Measurements from ENCODE around the gene CLTC. TPM values are rescaled to one million over a fixed set of nuclear protein-coding genes. Genes with fewer than 3 reads are reported as not detected.
A peak's percentile ranks its signal among the peaks of the same experiment; 100 is the strongest.

CLTC gene
- total and polyA plus RNA-seq, 10 of the 15 experiments (the other 5 are each of a cell fraction or from before 2014, with no cell fraction given): 77.5 to 188 (median 129) TPM

- peak overlapping the region; percentile 91 for H2AFZ ChIP-seq (ENCODE audit: control insufficient read depth, low read depth, low read length)
- SMC1A ChIA-PET (ENCODE audit: uncharacterized antibody, unreplicated experiment): interaction anchor here (0.6 to 8.1 kb wide), 5 partner anchors 24 to 126 kb away, joined by 3 to 70 read pairs (median 8); no protein-coding TSS in a partner anchor
- DNase-seq (ENCODE audit: low read depth, low spot score) (no peak), ATAC-seq (no peak), FAIRE-seq (no peak)
- POLR2A ChIA-PET: interaction anchor here (0.6 to 9.4 kb wide), 12 partner anchors 9 to 496 kb away, joined by 3 to 111 read pairs (median 4); partner anchors contain the start of genes DHX40 and VMP1
- BruUV-seq (replicated peaks): TSS peak; percentile 96
- H3K4me3 ChIP-seq: peak overlapping the region; percentile 95
- RAD21 ChIA-PET (ENCODE audit: unreplicated experiment): interaction anchor here (1.0 to 5.7 kb wide), 7 partner anchors 9 to 240 kb away, joined by 3 to 43 read pairs (median 4); no protein-coding TSS in a partner anchor
- H3K4me1 ChIP-seq (ENCODE audit: control insufficient read depth, insufficient read depth, low read length): peaks cover 8% of the 10 kb centered on the region; the same call in 1 of the 2 replicates
- no peaks in the 10 kb centered on the region for H3K9me3 ChIP-seq (replicated peaks; ENCODE audit: control insufficient read depth, insufficient read depth, low read length)
- H3K4me2 ChIP-seq (ENCODE audit: control insufficient read depth, insufficient read depth): peak overlapping the region; percentile 84
- H3K9ac ChIP-seq (ENCODE audit: control insufficient read depth, insufficient read depth, low read length): peak overlapping the region; percentile 96
- WGBS (ENCODE audit: insufficient coverage, insufficient replicate concordance, low lambda C conversion rate, missing lambda C conversion rate): under 1% methylated on average over 11 of the region's 11 CpGs
- peak overlapping the region; percentile 99 for H3K27ac ChIP-seq (ENCODE audit: control insufficient read depth, insufficient read depth)
- in situ Hi-C loops (cut with MboI): no loop called here
- intact Hi-C loops (cut with micrococcal nuclease; ENCODE audit: unreplicated experiment): loop anchor here (1.0 to 2.0 kb wide), 2 partner anchors 54 to 88 kb away; partner anchors contain the start of genes DHX40, PTRH2 and VMP1
- no peaks in the 10 kb centered on the region; the same call in 1 of the 2 replicates for H4K20me1 ChIP-seq (ENCODE audit: control insufficient read depth, insufficient read depth)
- no peaks in the 10 kb centered on the region for H3K27me3 ChIP-seq (replicated peaks in 1 of 2; ENCODE audit: control insufficient read depth in 2 of 2, insufficient read depth in 2 of 2, low read length in 1 of 2)
- no peaks in the 10 kb centered on the region for H3K36me3 ChIP-seq (ENCODE audit: control insufficient read depth in 2 of 2, insufficient read depth in 2 of 2, low read length in 1 of 2)
- CTCF ChIA-PET: interaction anchor here (1.1 to 2.7 kb wide), 5 partner anchors 12 to 90 kb away, joined by 3 to 14 read pairs (median 4); partner anchors contain the start of genes PTRH2 and VMP1
- peaks cover 63% of the 10 kb centered on the region for H3K79me2 ChIP-seq (ENCODE audit: control insufficient read depth, insufficient read depth, low read length)
- peak; percentile 27; the same call in 1 of the 2 replicates for TF ChIP-seq SMARCA5 (IDR thresholded peaks at IDR 0.05)
- TF ChIP-seq FOXK2 (IDR thresholded peaks at IDR 0.05): no peak
- TF ChIP-seq NFXL1 (IDR thresholded peaks at IDR 0.05; ENCODE audit: borderline replicate concordance): no peak
- TF ChIP-seq MEF2A (IDR thresholded peaks at IDR 0.05; ENCODE audit: insufficient read depth, low read depth, low read length): peak; percentile 66; the same call in 1 of the 2 replicates
- no peak for TF ChIP-seq RBBP5 (conservative IDR thresholded peaks at IDR 0.05)
- TF ChIP-seq PKNOX1 (IDR thresholded peaks at IDR 0.05): no peak
- no peak for TF ChIP-seq GATAD2B (conservative IDR thresholded peaks at IDR 0.05; ENCODE audit: low read depth)
- TF ChIP-seq YBX1 (IDR thresholded peaks at IDR 0.05): no peak
- no peak for TF ChIP-seq ZNF217 (IDR thresholded peaks at IDR 0.05)
- 0 out of 2 replicates have a peak, but pooled peaks have one; percentile 15 for TF ChIP-seq MTA3 (IDR thresholded peaks at IDR 0.05; ENCODE audit: borderline replicate concordance, low read length)
- TF ChIP-seq SP1 (IDR thresholded peaks at IDR 0.05; ENCODE audit: low read depth, low read length): no peak
- TF ChIP-seq CREM (IDR thresholded peaks at IDR 0.05; ENCODE audit: low read depth): no peak
- no peak for TF ChIP-seq TCF12 (IDR thresholded peaks at IDR 0.05; ENCODE audit: low read depth, low read length)
- TF ChIP-seq ZBTB11 (CRISPR knock-in tag; IDR thresholded peaks at IDR 0.05): peak; percentile 25; the same call in 1 of the 2 replicates
- no peak for TF ChIP-seq FOS (IDR thresholded peaks at IDR 0.05; ENCODE audit: borderline replicate concordance, extremely low read depth, insufficient read length)
- TF ChIP-seq ZNF622 (IDR thresholded peaks at IDR 0.05): no peak
- TF ChIP-seq E2F8 (IDR thresholded peaks at IDR 0.05; ENCODE audit: low read depth, partially characterized antibody): no peak
- no peak for TF ChIP-seq CHD1 (IDR thresholded peaks at IDR 0.05; ENCODE audit: low read depth, low read length)
Observed at GRCh38 chr17:59619035-59619297, 729 bp upstream of the CLTC start.
